Endometrial microvascular endothelial cells (primary cell): Measurements from ENCODE around the gene UBTF. TPM values are rescaled to one million over a fixed set of nuclear protein-coding genes. Genes with fewer than 3 reads are reported as not detected.

Experiments
- in situ Hi-C: cut with HindIII; loops from 2 replicates; pipeline ENCODE4 v1.10.0; 2017; ENCODE audit warnings: low sequenced_read_pairs, low pct_unique_long_range_greater_than_20kb; ENCODE audit errors: inconsistent ontology term
- total RNA-seq: library from RNA; depleted of rRNA; stranded (reverse); fragments of >200 nt; gene quantifications from one replicate; pipeline ENCODE4 v1.2.3, GENCODE V29; 2015; ENCODE audit errors: inconsistent ontology term

UBTF gene
- total RNA-seq, 1 donor from 2014 or later = 46.0 TPM

- in situ Hi-C loops = loop anchor here (10.0 kb wide), 1 partner anchor 120 kb away; the partner anchor contains the start of gene SLC25A39
Measured at GRCh38 chr17:44204441-44204882, 15.0 kb downstream of the UBTF start.

DNA sequence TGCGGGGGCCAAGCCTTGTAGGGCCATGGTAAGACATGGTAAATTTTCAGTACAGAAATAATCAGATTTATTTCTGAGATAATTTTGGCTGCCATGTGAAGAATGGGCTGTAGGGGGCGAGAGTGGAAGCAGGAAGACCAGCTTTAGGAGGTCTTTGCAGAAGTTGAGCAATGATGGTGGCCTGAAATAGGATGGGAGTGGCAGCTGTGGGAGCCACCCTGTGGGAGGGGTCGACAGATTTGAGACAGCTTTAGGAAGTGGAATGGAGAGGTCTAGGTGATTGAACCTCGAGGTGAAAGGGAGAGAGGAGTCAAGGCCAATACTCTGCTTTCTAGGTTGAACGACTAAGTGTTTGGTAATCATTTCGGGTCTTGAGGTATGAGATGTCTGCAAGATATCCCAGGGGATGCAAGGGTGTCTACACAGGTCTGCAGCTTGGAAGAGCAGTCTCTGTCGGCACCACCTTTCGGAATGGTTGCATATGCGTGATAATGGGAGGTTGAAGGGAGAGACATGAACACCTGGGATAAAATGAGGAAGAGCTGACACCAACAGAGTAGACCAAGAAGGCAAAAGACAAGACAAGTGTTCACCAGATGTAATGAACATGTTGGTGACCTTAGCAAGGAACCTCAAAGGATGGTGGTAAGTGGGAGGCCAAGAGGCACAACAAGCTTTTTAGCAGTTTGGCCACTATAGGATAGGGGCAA lies 15.6 kb downstream of the UBTF start:
- in situ Hi-C loops = loop anchor here (10.0 kb wide), 1 partner anchor 121 kb away; the partner anchor contains the start of gene SLC25A39

- in situ Hi-C loops = loop anchor here (10.0 kb wide), 1 partner anchor 122 kb away; the partner anchor contains the start of gene SLC25A39
Measured at GRCh38 chr17:44202756-44203155, 16.7 kb downstream of the UBTF start.

GRCh38 chr17:44200478-44201155 lies 18.9 kb downstream of the UBTF start:
- in situ Hi-C loops = loop anchor here (10.0 kb wide), 1 partner anchor 124 kb away; the partner anchor contains the start of gene SLC25A39

DNA sequence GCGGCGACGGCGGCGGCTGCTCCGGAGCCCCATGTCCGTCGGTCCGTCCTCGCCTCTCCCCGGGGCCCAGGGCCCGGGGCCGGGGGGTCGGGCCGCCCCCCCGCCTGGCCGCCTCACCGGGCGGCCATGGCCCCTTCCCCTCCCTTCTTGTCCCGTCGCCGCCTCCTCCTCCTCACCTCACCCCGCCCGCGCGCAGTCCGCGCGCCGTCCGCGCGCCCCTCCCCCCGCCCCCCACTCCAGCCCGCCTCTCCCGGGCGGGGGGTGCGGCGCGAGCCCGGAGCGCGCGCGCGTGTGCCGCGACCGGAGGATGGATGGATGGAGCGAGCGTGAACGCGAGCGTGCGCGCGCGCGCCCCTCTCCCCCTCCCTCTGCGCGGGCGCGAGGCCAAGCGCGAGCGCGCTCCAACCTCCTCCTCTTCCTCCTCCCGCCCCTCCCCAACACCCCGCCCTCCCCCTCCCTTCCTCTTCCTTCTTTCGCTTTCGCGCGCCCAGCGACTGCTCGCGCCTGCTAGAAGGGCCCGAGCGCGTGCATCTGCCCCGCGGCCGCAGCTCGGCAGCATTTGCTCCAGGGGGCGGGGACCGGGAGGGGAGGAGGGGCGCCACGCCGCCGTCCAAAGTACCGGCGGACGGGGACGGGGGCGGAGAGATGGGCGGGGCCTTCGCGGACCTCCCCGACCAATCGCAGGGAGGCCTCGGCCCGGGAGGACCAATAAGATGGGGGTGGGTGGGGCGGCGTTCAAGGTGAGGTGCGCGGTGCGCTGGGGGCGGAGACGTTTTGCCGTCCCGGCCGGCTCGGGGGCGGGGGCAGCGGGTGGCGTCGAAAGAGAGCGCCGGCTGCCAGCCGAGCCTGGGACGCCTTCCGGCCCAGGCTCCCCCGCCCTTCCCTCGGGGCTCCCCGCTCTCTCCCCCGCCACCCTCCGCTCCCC lies 19.7 kb downstream of the UBTF start, which contains the start of gene ATXN7L3:
Gene ATXN7L3 (minus strand): TSS at position 332 of the 925 bp plus-strand sequence. CDS start 1,814 bp downstream, outside the sequence.
- in situ Hi-C loops = loop anchor here (10.0 kb wide), 1 partner anchor 125 kb away; the partner anchor contains the start of gene SLC25A39

DNA sequence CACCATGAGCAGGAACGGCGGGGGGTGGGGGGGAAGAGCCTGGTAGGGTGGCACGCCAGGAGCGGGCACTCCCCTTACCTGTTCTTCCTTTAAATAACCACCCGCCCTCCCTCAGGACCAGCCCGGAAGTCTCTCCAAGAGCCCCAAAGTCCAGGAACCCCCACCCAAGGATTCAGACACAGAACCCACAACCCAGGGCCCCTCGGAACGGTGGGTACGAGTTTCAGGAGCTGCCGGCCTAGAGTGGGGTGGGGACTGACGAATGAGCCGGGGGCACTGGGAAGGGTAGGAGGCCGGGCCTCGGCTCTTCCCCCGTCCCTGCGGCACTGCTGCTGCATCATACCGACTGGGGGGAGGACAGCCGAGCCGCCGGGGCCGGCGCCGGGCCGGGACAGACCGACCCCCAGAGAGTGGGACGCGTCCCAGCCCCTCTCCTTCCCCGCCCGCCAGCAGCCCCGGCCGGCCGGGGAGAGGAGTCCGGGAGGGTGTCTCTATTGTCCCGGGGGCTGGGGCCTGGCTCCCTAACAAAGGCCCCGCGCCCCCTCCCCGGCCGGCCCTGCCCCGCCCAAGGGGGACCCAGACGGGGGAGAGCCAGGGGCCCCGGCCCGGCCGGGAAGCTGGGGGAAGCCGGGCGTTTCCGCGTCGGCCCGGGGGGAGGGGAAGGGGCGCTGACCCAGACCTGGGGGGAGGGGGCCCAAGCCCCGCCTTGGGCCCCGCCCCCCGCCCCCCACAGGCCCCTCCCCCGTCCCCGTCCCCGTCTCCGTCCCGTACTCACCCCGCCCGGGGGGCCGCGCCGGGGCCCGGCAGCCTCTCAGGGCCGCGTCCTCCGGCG lies 20.5 kb downstream of the UBTF start:
- in situ Hi-C loops = no loop called here

- in situ Hi-C loops = no loop called here
Measured at GRCh38 chr17:44197980-44198720, 21.3 kb downstream of the UBTF start.

GRCh38 chr17:44197107-44197506 lies 22.4 kb downstream of the UBTF start:
- in situ Hi-C loops = no loop called here

DNA sequence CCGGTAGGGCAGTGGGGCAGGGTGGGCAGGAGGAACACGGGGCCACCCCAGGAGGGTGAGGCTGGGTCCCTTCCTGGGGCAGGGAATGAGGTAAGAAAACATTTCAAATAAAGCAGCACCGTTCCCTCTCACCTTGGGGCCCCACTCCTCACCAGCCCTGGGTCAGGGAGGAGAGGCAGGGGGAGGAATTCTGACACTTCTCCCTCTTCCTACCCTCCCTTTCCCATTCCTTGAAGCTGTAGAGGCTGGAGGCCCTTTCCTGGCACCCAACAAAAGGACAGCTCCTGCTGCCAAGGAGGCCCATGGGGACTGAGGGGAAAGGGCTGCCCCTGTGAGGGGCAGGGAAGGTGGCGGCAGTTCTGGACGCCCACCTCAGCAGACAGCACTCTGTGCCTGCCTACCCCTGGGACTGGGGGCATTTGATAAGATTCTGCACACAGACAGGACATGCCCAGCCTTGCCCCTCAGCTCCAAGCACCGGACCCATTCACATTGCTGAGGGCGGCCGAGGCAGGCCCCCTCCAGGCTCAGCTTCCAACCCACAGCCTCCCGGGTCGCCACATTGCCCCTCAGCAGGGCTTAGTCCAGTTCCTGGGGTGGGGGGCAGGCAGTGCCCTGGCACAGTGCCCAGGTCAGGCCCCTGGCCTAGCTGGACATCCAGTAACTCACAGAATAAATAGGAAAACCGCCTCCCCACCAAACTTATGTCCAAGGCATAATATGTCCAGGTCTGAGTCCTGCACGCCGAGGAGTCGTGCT lies 26.0 kb downstream of the UBTF start:
- in situ Hi-C loops = no loop called here

- in situ Hi-C loops = no loop called here
Measured at GRCh38 chr17:44192750-44193149, 26.7 kb downstream of the UBTF start.

DNA sequence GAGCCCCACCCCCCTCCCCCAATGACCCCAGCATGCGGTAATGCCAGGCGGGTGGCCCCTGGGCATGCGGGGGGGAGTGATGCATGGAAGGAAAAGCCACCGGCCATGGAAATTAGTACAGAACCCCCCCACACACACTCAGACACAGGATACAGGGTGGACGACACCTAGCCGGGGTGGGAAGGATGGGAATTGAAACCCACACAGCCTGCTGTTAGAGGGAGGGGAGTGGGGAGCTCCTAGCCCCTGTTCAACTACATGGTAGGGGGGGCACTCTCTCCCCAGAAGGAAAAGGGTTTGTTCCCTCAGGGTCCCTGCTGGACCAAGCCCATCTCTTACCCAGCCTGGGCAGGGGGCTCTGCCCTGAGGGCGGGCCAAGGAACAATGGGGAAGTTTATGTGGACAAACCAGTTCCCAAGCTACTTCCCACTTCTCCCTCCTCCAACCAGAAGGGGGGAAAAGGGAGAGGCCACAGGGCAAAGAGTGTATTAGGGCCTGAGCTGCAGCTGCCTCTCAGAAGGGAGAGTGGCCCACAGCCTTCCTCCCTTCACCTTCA lies 27.5 kb downstream of the UBTF start:
- in situ Hi-C loops = no loop called here

- in situ Hi-C loops = no loop called here
Measured at GRCh38 chr17:44191369-44191768, 28.1 kb downstream of the UBTF start.

DNA sequence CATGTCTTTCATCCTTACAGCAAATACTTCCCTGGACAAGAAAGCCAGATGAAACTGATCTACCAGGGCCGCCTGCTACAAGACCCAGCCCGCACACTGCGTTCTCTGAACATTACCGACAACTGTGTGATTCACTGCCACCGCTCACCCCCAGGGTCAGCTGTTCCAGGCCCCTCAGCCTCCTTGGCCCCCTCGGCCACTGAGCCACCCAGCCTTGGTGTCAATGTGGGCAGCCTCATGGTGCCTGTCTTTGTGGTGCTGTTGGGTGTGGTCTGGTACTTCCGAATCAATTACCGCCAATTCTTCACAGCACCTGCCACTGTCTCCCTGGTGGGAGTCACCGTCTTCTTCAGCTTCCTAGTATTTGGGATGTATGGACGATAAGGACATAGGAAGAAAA lies 29.0 kb downstream of the UBTF start:
- in situ Hi-C loops = no loop called here

GRCh38 chr17:44188576-44189403 lies 30.7 kb downstream of the UBTF start:
- in situ Hi-C loops = no loop called here

GRCh38 chr17:44187131-44187899 lies 32.2 kb downstream of the UBTF start:
- in situ Hi-C loops = no loop called here
